Heart left ventricle (tissue), 13 donors: ENCODE measurements around the gene MLST8.

Source experiments
- CTCF ChIP-seq, 12 donors: fragments of 200-600 bp; sonication (generic) in 4 of 12; IDR thresholded peaks; one replicate each; pipeline versions ENCODE4 v1.5.0 to v1.8.0; 2018 to 2022; ENCODE audit warnings: antibody characterized with exemption in 12 of 12, mild to moderate bottlenecking in 5 of 12
- POLR2A ChIP-seq, 2 donors: fragments of 450-650 bp; IDR thresholded peaks; one replicate each; pipeline ENCODE4 v1.6.1; 2017; ENCODE audit warnings: antibody characterized with exemption in 2 of 2, mild to moderate bottlenecking in 2 of 2, moderate library complexity in 2 of 2
- donor health status: ischemic (EF 13 %, LVEDD 7.1; RV severe dilation, severe dysfunction).
- donor health status: DM: no; HTN: yes; CAD: no.
- donor health status: DM: no; HTN: no; CAD: no.
- donor health status: ischemic (EF 25% LVEDD 6.9; RV normal size, moderate dysfunction).
- donor health status: ischemic (EF 25% LVEDD 5.7; RV mildly dilated, moderate dysfunction).
- donor health status: ischemic (EF 35%, LVEDD 5.7; RV mildly dilated, moderate dysfunction).
- donor health status: nonischemic (EF 11% LVEDD 7.7; RV severe dilation, severe dysfunction).
- donor health status: DM: yes; HTN: yes; CAD: no.
- donor health status: PGD.
- donor health status: ischemic (EF 29% LVEDD 5.4; RV normal size, mild dysfunction).
- donor health status: nonischemic (EF 23%, LVEDD 6.1; RV moderate dilation, normal function).

GRCh38 chr16:2229091-2229490 lies 23.8 kb downstream of the MLST8 start:
- no peak for TF ChIP-seq CTCF (IDR thresholded peaks at IDR 0.05)
- TF ChIP-seq POLR2A (IDR thresholded peaks at IDR 0.05) = no peak
